ENCODE data around the gene PIGP. TPM values are rescaled to one million over a fixed set of nuclear protein-coding genes. Genes with fewer than 3 reads are reported as not detected.

Gene PIGP
- total and polyA plus RNA-seq, 9 donors: 13.8 to 78.7 (median 21.0) TPM

DNA sequence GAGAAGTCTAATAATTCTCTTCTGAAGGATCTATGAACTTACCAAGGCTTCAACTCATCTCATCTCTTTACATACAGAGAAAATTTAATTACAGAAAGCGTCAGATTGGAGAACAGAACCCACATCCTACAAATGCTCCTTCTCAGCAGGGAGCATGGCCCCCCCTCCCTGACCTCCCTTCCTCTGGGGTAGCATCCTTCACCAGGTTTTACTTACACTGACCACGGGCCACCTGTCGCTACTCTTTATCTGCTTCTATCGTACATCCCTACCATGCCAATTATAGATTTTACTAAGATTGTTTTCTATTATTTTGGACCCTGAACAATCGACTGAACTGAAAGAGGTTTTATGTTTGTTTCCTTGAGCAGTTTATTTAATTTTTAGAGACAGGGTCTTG is 40.6 kb downstream of the PIGP start:
- Histone ChIP-seq H3K27me3 (no peaks in the 10 kb centered on the region), H3K9me3 (no peaks in the 10 kb centered on the region), H3K27ac (no peak overlapping the region), H3K4me3 (no peak overlapping the region), H3K4me1 (ENCODE audit: insufficient read depth) (no peaks in the 10 kb centered on the region), H3K36me3 (no peaks in the 10 kb centered on the region)
- DNase-seq: no peak
- WGBS, 3 donors: 83 to 85% (median 85%) methylated on average over 5 of the region's 5 CpGs
- TF ChIP-seq, protein P1, sequence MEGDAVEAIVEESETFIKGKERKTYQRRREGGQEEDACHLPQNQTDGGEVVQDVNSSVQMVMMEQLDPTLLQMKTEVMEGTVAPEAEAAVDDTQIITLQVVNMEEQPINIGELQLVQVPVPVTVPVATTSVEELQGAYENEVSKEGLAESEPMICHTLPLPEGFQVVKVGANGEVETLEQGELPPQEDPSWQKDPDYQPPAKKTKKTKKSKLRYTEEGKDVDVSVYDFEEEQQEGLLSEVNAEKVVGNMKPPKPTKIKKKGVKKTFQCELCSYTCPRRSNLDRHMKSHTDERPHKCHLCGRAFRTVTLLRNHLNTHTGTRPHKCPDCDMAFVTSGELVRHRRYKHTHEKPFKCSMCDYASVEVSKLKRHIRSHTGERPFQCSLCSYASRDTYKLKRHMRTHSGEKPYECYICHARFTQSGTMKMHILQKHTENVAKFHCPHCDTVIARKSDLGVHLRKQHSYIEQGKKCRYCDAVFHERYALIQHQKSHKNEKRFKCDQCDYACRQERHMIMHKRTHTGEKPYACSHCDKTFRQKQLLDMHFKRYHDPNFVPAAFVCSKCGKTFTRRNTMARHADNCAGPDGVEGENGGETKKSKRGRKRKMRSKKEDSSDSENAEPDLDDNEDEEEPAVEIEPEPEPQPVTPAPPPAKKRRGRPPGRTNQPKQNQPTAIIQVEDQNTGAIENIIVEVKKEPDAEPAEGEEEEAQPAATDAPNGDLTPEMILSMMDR (IDR thresholded peaks at IDR 0.05): no peak
- TF ChIP-seq EP300 (IDR thresholded peaks at IDR 0.05) (no peak), POLR2A (IDR thresholded peaks at IDR 0.05) (no peak)
- intact Hi-C loops (cut with DNase I): no loop called here

DNA sequence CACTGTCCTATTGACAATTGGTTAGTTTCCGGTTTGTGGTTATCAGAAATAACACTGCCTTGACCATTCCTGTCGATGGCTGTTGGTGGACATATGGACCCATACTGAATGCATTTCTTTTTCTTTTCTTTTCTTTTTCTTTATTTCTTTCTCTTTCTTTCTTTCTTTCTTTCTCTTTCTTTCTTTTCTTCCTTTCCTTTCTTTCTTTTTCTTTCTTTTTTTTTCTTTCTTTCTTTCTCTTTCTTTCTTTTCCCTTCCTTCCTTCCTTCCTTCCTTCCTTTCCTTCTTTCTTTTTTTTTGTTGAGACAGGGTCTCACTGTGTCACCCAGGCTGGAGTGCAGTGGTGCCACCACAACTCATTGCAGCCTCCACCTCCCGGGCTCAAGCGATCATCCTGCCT is 42.0 kb downstream of the PIGP start:
- H3K9me3 ChIP-seq: no peaks in the 10 kb centered on the region
- no peaks in the 10 kb centered on the region for H3K27me3 ChIP-seq
- no peaks in the 10 kb centered on the region for H3K4me1 ChIP-seq (ENCODE audit: insufficient read depth)
- no peak overlapping the region for H3K27ac ChIP-seq
- no peak for DNase-seq
- 93 to 98% (median 97%) methylated on average over 4 of the region's 4 CpGs for WGBS, 3 donors
- H3K36me3 ChIP-seq: no peaks in the 10 kb centered on the region
- intact Hi-C loops (cut with DNase I): no loop called here
- H3K4me3 ChIP-seq: no peak overlapping the region
- TF ChIP-seq EP300 (IDR thresholded peaks at IDR 0.05): no peak

DNA sequence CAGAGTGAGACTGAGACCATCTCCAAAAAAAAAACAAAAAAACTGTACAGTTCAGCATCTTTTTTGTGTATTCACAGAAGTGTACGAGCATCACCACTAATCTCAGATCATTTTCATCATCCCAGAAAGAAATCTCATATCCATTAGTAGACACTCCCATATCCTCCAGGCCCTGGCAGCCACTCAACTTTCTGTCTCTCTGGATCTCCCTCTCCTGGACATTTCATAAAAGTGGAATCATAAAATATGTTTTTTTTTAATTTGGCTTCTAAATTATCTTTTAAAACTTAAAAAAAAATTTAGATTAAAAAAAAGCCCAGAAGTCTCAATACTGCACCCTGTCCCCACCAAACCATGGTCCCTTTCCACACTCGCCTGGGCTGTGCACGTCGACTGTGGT is 44.3 kb downstream of the PIGP start:
- intact Hi-C loops (cut with DNase I): no loop called here
- 82 to 92% (median 87%) methylated on average over 4 of the region's 4 CpGs for WGBS, 3 donors

DNA sequence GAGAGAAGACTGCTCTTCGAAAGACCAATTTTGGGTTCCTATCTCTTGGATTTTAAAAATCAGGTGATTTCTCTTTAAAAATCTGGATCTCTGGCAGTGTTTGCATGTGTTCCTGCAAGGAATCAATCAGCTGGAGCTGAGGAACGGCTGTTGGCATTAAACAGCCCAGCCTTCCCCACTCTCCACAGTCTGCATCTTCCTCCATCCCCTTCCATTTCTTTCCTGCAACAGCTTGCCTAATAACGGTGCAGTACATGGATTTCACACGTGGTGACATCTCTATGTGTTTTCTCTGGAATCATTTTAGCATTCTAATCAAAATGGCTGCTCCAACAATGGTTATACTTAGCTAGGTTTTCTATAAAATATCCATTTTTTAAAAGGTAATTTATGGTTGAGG is 46.4 kb downstream of the PIGP start:
- no peaks in the 10 kb centered on the region for H3K36me3 ChIP-seq
- H3K4me1 ChIP-seq (ENCODE audit: insufficient read depth): no peaks in the 10 kb centered on the region
- TF ChIP-seq POLR2A (IDR thresholded peaks at IDR 0.05): no peak
- no peak for TF ChIP-seq EP300 (IDR thresholded peaks at IDR 0.05)
- TF ChIP-seq, protein P1 (IDR thresholded peaks at IDR 0.05): no peak
- no peaks in the 10 kb centered on the region for H3K9me3 ChIP-seq
- no peak for DNase-seq
- H3K27ac ChIP-seq: no peak overlapping the region
- 23 to 45% (median 26%) methylated on average over 4 of the region's 4 CpGs for WGBS, 3 donors
- H3K27me3 ChIP-seq: no peaks in the 10 kb centered on the region
- intact Hi-C loops (cut with DNase I): no loop called here
- H3K4me3 ChIP-seq: no peak overlapping the region

More for the DNA sequence above, 44.3 kb downstream of the PIGP start:
- Histone ChIP-seq H3K27me3 (no peaks in the 10 kb centered on the region), H3K27ac (no peak overlapping the region), H3K4me1 (ENCODE audit: insufficient read depth) (no peaks in the 10 kb centered on the region), H3K36me3 (no peaks in the 10 kb centered on the region), H3K4me3 (no peak overlapping the region), H3K9me3 (no peaks in the 10 kb centered on the region)
- TF ChIP-seq, protein P1 (IDR thresholded peaks at IDR 0.05): no peak
- no peak for TF ChIP-seq POLR2A (IDR thresholded peaks at IDR 0.05)
- TF ChIP-seq EP300 (IDR thresholded peaks at IDR 0.05): no peak
- no peak for DNase-seq

GRCh38 chr21:37017951-37018679 is 54.8 kb downstream of the PIGP start:
- WGBS, 3 donors: 79 to 85% (median 80%) methylated on average over 12 to 13 of the region's 13 CpGs
- H3K27me3 ChIP-seq: no peaks in the 10 kb centered on the region
- intact Hi-C loops (cut with DNase I): no loop called here
- no peaks in the 10 kb centered on the region for H3K4me1 ChIP-seq (ENCODE audit: insufficient read depth)
- H3K9me3 ChIP-seq: no peaks in the 10 kb centered on the region
- no peak for TF ChIP-seq POLR2A (IDR thresholded peaks at IDR 0.05)
- no peak for TF ChIP-seq EP300 (IDR thresholded peaks at IDR 0.05)
- TF ChIP-seq, protein P1 (IDR thresholded peaks at IDR 0.05): no peak
- no peak overlapping the region for H3K4me3 ChIP-seq
- no peaks in the 10 kb centered on the region for H3K36me3 ChIP-seq
- no peak overlapping the region for H3K27ac ChIP-seq
- DNase-seq: no peak

Measured in ovary (tissue), 9 donors.